Measurements from ENCODE around the gene GPNMB.

The GPNMB gene

GRCh38 chr7:23275912-23276311, 29.3 kb downstream of the GPNMB start:
- no peak for DNase-seq

DNA sequence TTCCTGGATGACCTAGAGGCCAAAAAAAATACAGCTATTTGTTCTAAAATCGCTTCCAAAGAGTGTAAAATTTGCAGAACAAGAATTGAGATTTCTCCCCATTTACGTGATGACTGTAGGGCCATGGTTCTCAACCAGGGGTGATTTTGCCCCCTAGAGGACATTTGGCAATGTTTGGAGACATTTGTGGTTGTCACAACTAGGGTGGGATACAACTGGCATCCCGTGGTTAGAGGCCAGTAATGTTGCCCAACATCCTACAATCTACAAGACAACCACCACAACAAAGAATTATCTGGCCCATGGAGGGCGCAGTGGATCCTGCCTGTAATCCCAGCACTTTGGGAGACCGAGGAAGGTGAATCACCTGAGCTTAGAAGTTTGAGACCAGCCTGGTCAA, 29.8 kb downstream of the GPNMB start:
- no peak for DNase-seq

GRCh38 chr7:23276947-23277346, 30.4 kb downstream of the GPNMB start:
- no peak for DNase-seq

- DNase-seq, result no peak
These were observed 30.9 kb downstream of the GPNMB start for GRCh38 chr7:23277359-23277989.

- DNase-seq, result no peak
These were observed 33.4 kb downstream of the GPNMB start for GRCh38 chr7:23279819-23280525.

- no peak for DNase-seq
These were observed 36.5 kb downstream of the GPNMB start for GRCh38 chr7:23283086-23283485.

- no peak for DNase-seq
These were observed 38.3 kb downstream of the GPNMB start for GRCh38 chr7:23284871-23285270.

GRCh38 chr7:23285657-23286646, 39.4 kb downstream of the GPNMB start:
- no peak for DNase-seq

GRCh38 chr7:23287612-23288011, 41.0 kb downstream of the GPNMB start:
- no peak for DNase-seq

- DNase-seq, result no peak
These were observed 44.4 kb downstream of the GPNMB start for GRCh38 chr7:23290993-23291392.

- DNase-seq, result no peak
These were observed 45.5 kb downstream of the GPNMB start for GRCh38 chr7:23291957-23292560.

DNA sequence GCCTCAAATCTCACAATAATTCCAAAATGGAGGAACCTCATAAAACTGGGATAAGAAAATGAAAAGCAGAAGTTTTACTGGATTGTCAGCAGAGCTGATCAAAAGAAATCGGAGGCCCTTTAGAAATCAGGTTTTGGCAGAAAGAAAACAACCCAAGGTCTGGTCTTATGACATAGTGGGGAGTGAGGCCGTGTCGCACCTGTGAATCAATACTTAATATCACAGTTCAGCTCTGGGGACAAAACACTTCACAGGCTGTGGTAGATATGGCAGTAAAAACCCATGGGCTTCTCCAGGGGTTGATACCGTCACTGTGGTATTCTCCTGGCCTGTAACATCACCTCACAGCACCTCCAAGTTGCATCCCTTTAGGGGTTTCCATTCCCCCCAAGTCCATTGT, 46.0 kb downstream of the GPNMB start:
- DNase-seq, result no peak

DNA sequence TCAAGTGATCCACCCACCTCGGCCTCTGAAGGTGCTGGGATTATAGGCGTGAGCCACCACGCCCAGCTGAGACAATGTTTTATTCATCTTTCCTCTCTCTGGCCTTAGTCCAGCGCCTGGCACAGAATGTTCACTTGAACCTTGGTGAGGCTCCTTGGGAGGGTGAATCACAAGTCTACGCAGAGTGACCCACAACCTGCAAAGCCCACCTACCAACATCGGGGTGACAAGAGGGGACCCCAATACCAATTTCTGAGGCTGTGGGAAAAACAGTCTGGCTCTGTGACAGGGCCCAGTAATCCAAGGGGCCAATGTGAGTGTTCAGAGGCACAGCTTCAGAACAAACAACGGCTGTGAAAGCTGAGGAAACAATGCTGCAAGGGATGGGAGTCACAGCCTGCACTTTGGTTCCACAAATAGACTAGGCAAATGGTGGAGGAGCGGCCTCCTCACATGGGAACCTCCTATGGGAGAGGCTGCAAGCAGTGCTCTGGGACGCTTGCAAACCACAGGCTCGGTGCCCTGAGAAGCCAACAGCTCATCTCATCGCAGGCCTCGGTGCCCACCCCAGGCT, 47.0 kb downstream of the GPNMB start:
- DNase-seq, result no peak

DNA sequence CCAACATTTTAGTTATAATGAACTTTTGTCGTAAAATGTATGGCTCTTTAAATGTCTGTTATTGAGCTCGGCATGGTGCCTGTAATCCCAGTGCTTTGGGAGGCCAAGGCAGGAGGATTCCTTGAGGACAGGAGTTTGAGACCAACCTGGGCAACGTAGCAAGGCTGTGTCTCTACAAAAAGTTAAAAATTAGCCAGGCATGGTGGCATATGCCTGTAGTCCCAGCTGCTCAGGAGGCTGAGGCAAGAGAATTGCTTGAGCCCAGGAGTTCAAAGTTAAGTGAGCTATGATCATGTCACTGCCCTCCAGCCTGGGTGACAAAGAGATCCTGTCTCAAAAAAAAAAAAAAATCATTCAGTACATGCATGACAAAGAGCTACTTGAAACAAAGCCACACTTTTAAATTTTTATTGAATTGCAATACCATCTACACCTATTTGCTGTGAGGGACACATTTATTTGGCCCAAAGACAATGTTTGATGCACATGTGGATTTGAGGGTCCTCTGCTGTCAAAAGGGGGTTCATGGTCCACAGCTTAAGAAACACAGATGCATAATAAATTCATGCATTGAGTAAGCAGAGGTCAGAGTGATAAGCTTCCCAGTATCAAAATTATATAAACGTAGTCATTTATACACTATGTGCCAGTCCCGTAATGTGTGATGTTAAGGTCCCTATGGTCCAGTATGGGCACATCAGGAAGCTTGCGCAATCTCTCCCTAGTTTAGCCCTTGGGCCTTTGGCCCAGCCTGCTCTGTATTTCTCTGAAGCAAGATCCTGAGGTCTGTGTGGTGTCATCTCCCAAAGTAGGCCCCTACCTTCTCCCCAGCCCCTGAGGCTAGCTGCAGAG, 48.2 kb downstream of the GPNMB start:
- no peak for DNase-seq

DNA sequence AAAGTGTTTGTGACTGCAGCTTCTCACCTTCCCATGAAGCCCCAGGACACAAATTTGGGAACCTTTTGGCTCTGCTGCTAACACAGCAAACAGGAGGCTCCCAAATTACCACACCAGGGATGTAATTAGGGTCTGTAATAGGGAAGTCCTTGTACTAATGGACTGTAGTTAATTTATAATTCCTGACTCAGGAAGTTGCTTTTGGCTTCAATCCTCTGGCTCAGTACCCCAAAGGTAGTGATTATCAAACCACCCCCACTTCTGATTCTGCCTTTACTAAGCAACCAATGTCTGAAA, 48.8 kb downstream of the GPNMB start:
- no peak for DNase-seq

DNA sequence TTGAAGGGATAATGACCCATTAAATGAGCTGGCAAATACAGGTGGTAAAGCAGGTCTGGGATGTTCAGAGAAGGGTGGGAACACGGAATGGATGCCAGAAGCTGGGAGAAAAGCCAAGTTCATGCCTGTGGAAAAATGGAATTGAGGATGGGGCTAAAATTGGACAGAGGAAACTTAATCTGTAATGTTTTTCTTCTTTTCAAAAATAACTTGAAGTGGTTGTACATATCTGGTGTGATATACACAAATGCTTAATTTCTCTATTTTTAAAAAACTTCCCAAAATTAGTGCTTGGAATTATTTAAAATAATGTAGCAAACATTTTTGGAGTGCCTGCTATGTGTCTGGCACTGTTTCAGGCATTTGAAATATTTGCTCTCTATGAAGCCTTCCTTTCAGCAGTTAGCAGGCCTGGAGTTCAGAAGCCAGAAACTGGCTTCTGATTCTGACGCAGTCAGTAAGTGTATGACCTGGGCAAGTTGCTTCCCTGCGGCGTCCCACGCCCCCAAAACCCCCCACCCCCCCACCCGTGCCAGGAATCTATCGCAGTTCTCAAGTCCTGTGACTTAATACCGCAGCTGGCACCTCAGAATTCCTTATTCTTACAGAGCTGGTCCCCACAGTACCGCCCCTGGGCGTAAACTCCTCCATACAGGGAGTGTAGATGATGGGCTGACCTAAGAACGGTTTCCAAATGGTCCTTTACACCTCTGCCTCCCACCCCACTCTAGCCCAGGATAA, 51.7 kb downstream of the GPNMB start:
- no peak for DNase-seq

DNA sequence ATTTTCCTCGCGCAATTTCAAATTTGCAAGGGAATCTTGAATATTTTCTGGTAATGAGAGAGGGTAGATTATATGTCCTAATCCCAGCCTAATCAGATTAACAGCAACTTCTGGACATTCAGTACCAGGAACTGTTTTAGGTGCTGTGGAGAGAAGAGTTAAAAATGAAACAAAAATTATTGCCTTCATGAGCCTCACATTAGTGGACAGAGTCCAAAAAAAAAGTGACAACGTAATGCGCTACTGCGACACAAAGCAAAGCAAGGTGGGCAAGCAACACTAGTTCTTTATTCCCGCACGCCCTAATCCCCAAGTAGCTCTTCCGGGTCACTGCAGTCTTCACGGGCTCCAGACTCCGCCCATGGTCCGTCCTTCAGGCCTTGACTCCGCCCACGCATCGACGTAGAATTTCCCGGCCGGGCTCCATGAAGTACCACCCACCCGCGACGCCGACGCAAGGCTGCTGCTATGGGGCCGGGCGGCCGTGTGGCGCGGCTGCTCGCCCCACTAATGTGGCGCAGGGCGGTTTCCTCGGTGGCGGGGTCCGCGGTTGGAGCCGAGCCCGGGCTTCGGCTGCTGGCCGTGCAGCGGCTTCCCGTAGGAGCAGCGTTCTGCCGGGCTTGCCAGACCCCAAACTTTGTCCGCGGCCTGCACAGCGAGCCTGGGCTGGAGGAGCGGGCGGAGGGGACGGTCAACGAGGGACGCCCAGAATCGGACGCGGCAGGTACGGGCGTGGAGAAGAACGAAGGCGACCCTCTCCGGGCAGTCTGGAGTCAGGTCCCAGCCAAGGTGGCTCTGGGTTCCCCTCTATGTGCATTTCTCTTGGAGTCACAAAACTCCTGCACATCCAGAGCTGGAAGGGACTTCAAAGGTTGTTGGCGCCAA, 52.6 kb downstream of the GPNMB start, which contains the start of gene MALSU1:
Gene MALSU1, plus strand, starts transcription at position 455 of the 885 bp plus-strand sequence. Its CDS starts 14 bp downstream, at position 469.
- peak; percentile 98 for DNase-seq

DNA sequence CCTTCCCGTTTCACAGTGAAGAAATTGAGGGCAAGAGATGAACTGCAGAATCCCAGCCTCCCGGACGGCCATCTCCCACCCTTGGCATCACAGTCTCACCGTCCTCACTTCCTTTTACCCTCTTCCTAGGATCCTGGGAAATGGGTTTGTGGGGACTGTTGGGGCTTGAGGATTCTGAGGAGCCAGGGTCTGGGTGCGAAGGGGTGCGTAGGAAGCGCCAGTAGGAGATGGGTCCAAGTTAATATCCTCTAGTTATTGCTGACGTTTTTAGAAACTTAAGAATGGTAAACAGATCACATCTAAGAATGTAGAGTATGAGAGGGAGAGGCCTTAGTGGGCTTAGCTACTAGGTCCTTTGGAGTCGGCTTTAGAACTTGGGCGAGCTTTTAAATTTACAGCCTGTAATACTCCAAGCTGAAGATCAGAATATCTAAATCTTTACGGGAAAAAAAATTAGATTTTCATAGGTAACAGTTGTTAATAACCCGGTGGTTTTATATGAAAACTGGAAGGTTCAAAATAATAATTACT, 53.3 kb downstream of the GPNMB start:
- DNase-seq, result no peak

- DNase-seq, result no peak
These were observed 60.5 kb downstream of the GPNMB start for GRCh38 chr7:23306936-23307521.
